ENCODE measurements around the gene NCAPD2. TPM values are rescaled to one million over a fixed set of nuclear protein-coding genes. Genes with fewer than 3 reads are reported as not detected.
A peak's percentile ranks its signal among the peaks of the same experiment; 100 is the strongest.
"Not testable (repeated sequence)": the region's sequence is repeated elsewhere in the genome, so short reads cannot be mapped to it uniquely, and the experiment has no call there.

Gene NCAPD2
- total and polyA plus RNA-seq, 2 donors, result 18.8 to 69.6 TPM

- Histone ChIP-seq H3K4me1 (ENCODE audit: control insufficient read depth in 2 of 2, insufficient read depth in 2 of 2, low read length in 2 of 2) (peaks cover 15 to 47% of the 10 kb centered on the region in 2 donors), H3K36me3 (ENCODE audit: control insufficient read depth in 2 of 2, insufficient read depth in 2 of 2, low read length in 1 of 2) (peaks cover 37 to 45% of the 10 kb centered on the region in 2 donors), H3K27ac (ENCODE audit: low read depth in 1 of 2, low read length in 1 of 2) (peak overlapping the region in 1 of 2 donors; percentile 8), H3K4me3 (ENCODE audit: low read length in 2 of 2) (peak overlapping the region; percentile 65 to 88), H3K9me3 (ENCODE audit: control insufficient read depth in 2 of 2, insufficient read depth in 1 of 2, low read length in 1 of 2) (peaks cover 0 to 9% of the 10 kb centered on the region in 2 donors), H3K27me3 (ENCODE audit: control insufficient read depth in 2 of 2, insufficient read depth in 1 of 2, low read length in 1 of 2) (no peaks in the 10 kb centered on the region)
- 53% methylated on average over 22 of the region's 22 CpGs for WGBS
- DNase-seq (ENCODE audit: low read depth in 6 of 9, low spot score in 9 of 9), result peak in 3 of 9 donors; percentile 44 to 66 (median 48)
Observed at GRCh38 chr12:6554168-6555017, 60.5 kb downstream of the NCAPD2 start.

GRCh38 chr12:6555018-6555691 is 61.3 kb downstream of the NCAPD2 start:
- H3K36me3 ChIP-seq (ENCODE audit: control insufficient read depth in 2 of 2, insufficient read depth in 2 of 2, low read length in 1 of 2), result peaks cover 37 to 46% of the 10 kb centered on the region in 2 donors
- H3K9me3 ChIP-seq (ENCODE audit: control insufficient read depth in 2 of 2, insufficient read depth in 1 of 2, low read length in 1 of 2), result peaks cover 0 to 9% of the 10 kb centered on the region in 2 donors
- WGBS, result 4% methylated on average over 61 of the region's 61 CpGs
- H3K27ac ChIP-seq (ENCODE audit: low read depth in 1 of 2, low read length in 1 of 2), result no peak overlapping the region
- no peak for DNase-seq (ENCODE audit: low read depth in 6 of 9, low spot score in 9 of 9)
- H3K4me3 ChIP-seq (ENCODE audit: low read length in 2 of 2), result peak overlapping the region; percentile 65 to 88
- no peaks in the 10 kb centered on the region for H3K27me3 ChIP-seq (ENCODE audit: control insufficient read depth in 2 of 2, insufficient read depth in 1 of 2, low read length in 1 of 2)
- H3K4me1 ChIP-seq (ENCODE audit: control insufficient read depth in 2 of 2, insufficient read depth in 2 of 2, low read length in 2 of 2), result peaks cover 15 to 44% of the 10 kb centered on the region in 2 donors

GRCh38 chr12:6556496-6556817 is 62.6 kb downstream of the NCAPD2 start:
- not testable (repeated sequence) for H3K27me3 ChIP-seq (ENCODE audit: control insufficient read depth in 2 of 2, insufficient read depth in 1 of 2, low read length in 1 of 2); H3K9me3 ChIP-seq (ENCODE audit: control insufficient read depth in 2 of 2, insufficient read depth in 1 of 2, low read length in 1 of 2); DNase-seq (ENCODE audit: low read depth in 6 of 9, low spot score in 9 of 9); H3K4me3 ChIP-seq (ENCODE audit: low read length in 2 of 2); H3K27ac ChIP-seq (ENCODE audit: low read depth in 1 of 2, low read length in 1 of 2)
- peaks cover 15 to 44% of the 10 kb centered on the region in 2 donors for H3K4me1 ChIP-seq (ENCODE audit: control insufficient read depth in 2 of 2, insufficient read depth in 2 of 2, low read length in 2 of 2)
- WGBS, result 95% methylated on average over 7 of the region's 7 CpGs
- H3K36me3 ChIP-seq (ENCODE audit: control insufficient read depth in 2 of 2, insufficient read depth in 2 of 2, low read length in 1 of 2), result peaks cover 39 to 50% of the 10 kb centered on the region in 2 donors

- Histone ChIP-seq H3K27me3 (ENCODE audit: control insufficient read depth in 2 of 2, insufficient read depth in 1 of 2, low read length in 1 of 2) (no peaks in the 10 kb centered on the region), H3K36me3 (ENCODE audit: control insufficient read depth in 2 of 2, insufficient read depth in 2 of 2, low read length in 1 of 2) (peaks cover 40 to 50% of the 10 kb centered on the region in 2 donors), H3K9me3 (ENCODE audit: control insufficient read depth in 2 of 2, insufficient read depth in 1 of 2, low read length in 1 of 2) (peaks cover 0 to 9% of the 10 kb centered on the region in 2 donors), H3K4me1 (ENCODE audit: control insufficient read depth in 2 of 2, insufficient read depth in 2 of 2, low read length in 2 of 2) (peaks cover 15 to 42% of the 10 kb centered on the region in 2 donors), H3K4me3 (ENCODE audit: low read length in 2 of 2) (no peak overlapping the region), H3K27ac (ENCODE audit: low read depth in 1 of 2, low read length in 1 of 2) (no peak overlapping the region)
- WGBS, result 98% methylated on average over 4 of the region's 4 CpGs
- DNase-seq (ENCODE audit: low read depth in 6 of 9, low spot score in 9 of 9), result no peak
Observed at GRCh38 chr12:6556857-6557256, 63.0 kb downstream of the NCAPD2 start.

- H3K4me3 ChIP-seq (ENCODE audit: low read length in 2 of 2); H3K9me3 ChIP-seq (ENCODE audit: control insufficient read depth in 2 of 2, insufficient read depth in 1 of 2, low read length in 1 of 2); H3K27me3 ChIP-seq (ENCODE audit: control insufficient read depth in 2 of 2, insufficient read depth in 1 of 2, low read length in 1 of 2); H3K27ac ChIP-seq (ENCODE audit: low read depth in 1 of 2, low read length in 1 of 2): not testable (repeated sequence)
- 83% methylated on average over 14 of the region's 14 CpGs for WGBS
- DNase-seq (ENCODE audit: low read depth in 6 of 9, low spot score in 9 of 9), result peak in 4 of 9 donors; percentile 43 to 77 (median 50)
- H3K4me1 ChIP-seq (ENCODE audit: control insufficient read depth in 2 of 2, insufficient read depth in 2 of 2, low read length in 2 of 2), result peaks cover 14 to 32% of the 10 kb centered on the region in 2 donors
- peaks cover 48 to 58% of the 10 kb centered on the region in 2 donors for H3K36me3 ChIP-seq (ENCODE audit: control insufficient read depth in 2 of 2, insufficient read depth in 2 of 2, low read length in 1 of 2)
Observed at GRCh38 chr12:6558014-6558760, 64.3 kb downstream of the NCAPD2 start.

GRCh38 chr12:6559500-6559899 is 65.6 kb downstream of the NCAPD2 start:
- peaks cover 53 to 63% of the 10 kb centered on the region in 2 donors for H3K36me3 ChIP-seq (ENCODE audit: control insufficient read depth in 2 of 2, insufficient read depth in 2 of 2, low read length in 1 of 2)
- no peak overlapping the region for H3K27ac ChIP-seq (ENCODE audit: low read depth in 1 of 2, low read length in 1 of 2)
- no peaks in the 10 kb centered on the region for H3K27me3 ChIP-seq (ENCODE audit: control insufficient read depth in 2 of 2, insufficient read depth in 1 of 2, low read length in 1 of 2)
- WGBS, result 96% methylated on average over 1 of the region's 1 CpG
- H3K9me3 ChIP-seq (ENCODE audit: control insufficient read depth in 2 of 2, insufficient read depth in 1 of 2, low read length in 1 of 2), result peaks cover 0 to 7% of the 10 kb centered on the region in 2 donors
- no peak for DNase-seq (ENCODE audit: low read depth in 6 of 9, low spot score in 9 of 9)
- H3K4me3 ChIP-seq (ENCODE audit: low read length in 2 of 2), result no peak overlapping the region
- H3K4me1 ChIP-seq (ENCODE audit: control insufficient read depth in 2 of 2, insufficient read depth in 2 of 2, low read length in 2 of 2), result peaks cover 6 to 21% of the 10 kb centered on the region in 2 donors

GRCh38 chr12:6560501-6561205 is 66.8 kb downstream of the NCAPD2 start:
- H3K27me3 ChIP-seq (ENCODE audit: control insufficient read depth in 2 of 2, insufficient read depth in 1 of 2, low read length in 1 of 2), result no peaks in the 10 kb centered on the region
- H3K9me3 ChIP-seq (ENCODE audit: control insufficient read depth in 2 of 2, insufficient read depth in 1 of 2, low read length in 1 of 2), result peaks cover 0 to 7% of the 10 kb centered on the region in 2 donors
- H3K4me3 ChIP-seq (ENCODE audit: low read length in 2 of 2), result no peak overlapping the region
- H3K36me3 ChIP-seq (ENCODE audit: control insufficient read depth in 2 of 2, insufficient read depth in 2 of 2, low read length in 1 of 2), result peaks cover 55 to 72% of the 10 kb centered on the region in 2 donors
- peaks cover 0 to 14% of the 10 kb centered on the region in 2 donors for H3K4me1 ChIP-seq (ENCODE audit: control insufficient read depth in 2 of 2, insufficient read depth in 2 of 2, low read length in 2 of 2)
- DNase-seq (ENCODE audit: low read depth in 6 of 9, low spot score in 9 of 9), result no peak
- H3K27ac ChIP-seq (ENCODE audit: low read depth in 1 of 2, low read length in 1 of 2), result no peak overlapping the region
- 98% methylated on average over 13 of the region's 13 CpGs for WGBS

GRCh38 chr12:6562881-6563280 is 69.0 kb downstream of the NCAPD2 start:
- DNase-seq (ENCODE audit: low read depth in 6 of 9, low spot score in 9 of 9), result no peak
- H3K4me3 ChIP-seq (ENCODE audit: low read length in 2 of 2), result no peak overlapping the region
- H3K27me3 ChIP-seq (ENCODE audit: control insufficient read depth in 2 of 2, insufficient read depth in 1 of 2, low read length in 1 of 2), result no peaks in the 10 kb centered on the region
- H3K9me3 ChIP-seq (ENCODE audit: control insufficient read depth in 2 of 2, insufficient read depth in 1 of 2, low read length in 1 of 2), result peaks cover 0 to 5% of the 10 kb centered on the region in 2 donors
- peaks cover 0 to 10% of the 10 kb centered on the region in 2 donors for H3K4me1 ChIP-seq (ENCODE audit: control insufficient read depth in 2 of 2, insufficient read depth in 2 of 2, low read length in 2 of 2)
- H3K27ac ChIP-seq (ENCODE audit: low read depth in 1 of 2, low read length in 1 of 2), result no peak overlapping the region
- H3K36me3 ChIP-seq (ENCODE audit: control insufficient read depth in 2 of 2, insufficient read depth in 2 of 2, low read length in 1 of 2), result peaks cover 54 to 70% of the 10 kb centered on the region in 2 donors
- 98% methylated on average over 10 of the region's 10 CpGs for WGBS

All from thymus (tissue), 11 donors.